ENCODE data around the gene ZNF613. TPM values are rescaled to one million over a fixed set of nuclear protein-coding genes. Genes with fewer than 3 reads are reported as not detected.

Gene ZNF613
- 8.5 and 10.5 TPM in 2 replicates for total RNA-seq

DNA sequence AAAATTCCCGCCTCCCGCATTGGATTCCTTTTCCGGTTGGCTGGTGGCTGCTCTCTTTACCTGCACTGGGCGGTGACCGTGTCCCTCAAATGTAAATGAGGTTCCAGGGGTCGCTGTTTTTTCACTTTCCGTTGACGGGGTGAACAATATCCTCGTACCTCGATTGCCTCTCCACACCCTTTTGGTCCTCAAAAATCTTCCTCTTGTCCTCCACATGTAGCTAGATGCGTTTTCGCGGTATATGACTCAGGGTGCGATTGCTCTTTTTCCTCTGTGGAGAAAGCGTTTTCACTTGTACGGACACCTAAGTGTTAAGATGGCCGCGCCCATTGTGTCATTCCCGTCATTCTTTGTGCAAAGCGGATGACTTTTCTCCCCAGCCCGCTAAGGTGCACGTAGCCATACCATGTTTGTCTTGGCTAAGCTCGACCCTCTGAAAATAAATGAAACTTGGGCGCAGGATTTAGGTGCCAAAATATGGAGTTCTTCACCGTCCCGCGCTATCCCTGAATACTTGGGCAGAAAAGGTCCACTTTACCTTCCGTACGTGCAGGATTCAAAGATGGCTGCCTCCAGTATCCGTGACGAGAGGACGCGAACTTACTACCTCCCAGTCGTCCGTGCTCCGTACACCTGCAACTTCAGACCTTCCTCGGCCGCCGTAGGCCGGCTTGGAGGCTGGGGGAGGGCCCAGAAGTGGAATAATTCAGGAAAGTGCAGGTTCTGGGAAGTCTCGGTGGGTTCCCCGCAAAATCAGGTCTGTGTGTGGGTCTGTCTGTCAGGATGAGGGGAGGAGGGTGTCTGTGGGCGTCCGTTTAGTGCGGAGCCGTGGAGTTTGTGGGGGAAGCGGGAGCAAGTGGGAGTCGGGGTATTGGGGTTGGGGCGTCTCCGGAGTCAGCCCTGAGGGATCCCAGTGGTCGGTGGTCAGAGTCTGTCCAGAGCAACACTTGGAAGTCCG lies at the start of gene ZNF613:
Gene ZNF613, plus strand, starts transcription at position 689 of the 958 bp plus-strand sequence. CDS start 8,749 bp downstream, outside the sequence.

DNA sequence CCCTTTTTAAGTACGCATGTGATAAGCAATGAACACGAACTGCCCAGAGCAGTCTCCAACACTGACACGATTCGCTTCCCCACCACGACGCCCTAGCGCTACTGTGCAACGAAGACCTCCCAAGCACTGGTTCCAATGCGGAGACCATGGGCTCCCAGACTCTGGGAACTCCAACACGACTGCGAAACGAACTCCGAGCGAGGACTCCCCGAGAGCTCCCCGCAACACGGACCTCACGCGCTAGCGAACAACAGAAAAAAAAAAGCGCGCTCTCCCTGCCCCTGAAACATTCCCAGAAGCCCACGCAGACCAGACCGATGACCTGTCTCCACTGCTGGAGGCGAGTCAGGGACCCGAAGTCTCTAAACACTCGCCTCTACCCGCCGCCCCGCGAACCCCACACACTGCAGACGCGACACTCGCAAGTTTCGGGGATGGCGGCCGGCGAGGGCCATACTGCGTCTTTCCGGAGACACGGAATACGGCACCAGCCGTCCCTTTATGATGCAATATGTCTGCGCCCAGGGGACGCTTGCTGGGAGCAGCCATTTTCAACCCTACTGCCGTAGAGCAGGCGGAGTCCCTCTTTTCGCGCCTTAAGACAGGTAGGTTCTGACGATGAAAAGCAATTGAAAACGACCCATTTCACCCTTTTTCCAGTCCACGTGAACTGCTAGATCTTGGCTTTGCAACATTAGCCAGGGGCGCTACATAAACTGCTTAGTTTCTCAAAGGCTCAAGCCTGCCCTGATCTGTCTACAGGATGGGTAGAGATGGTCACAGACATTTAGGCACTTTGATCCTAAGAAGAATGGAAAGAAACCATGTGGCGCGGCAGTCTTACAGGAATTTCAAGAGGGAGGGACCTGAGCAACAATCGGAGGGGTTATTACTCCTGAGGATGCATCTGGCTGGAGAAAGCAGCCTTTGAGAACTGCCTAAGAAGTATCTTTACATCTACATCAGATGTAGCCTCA lies 39.5 kb upstream of the ZNF613 start, which contains the start of gene ZNF577:
Gene ZNF577, minus strand, starts transcription at position 430 of the 977 bp plus-strand sequence. CDS start 7,569 bp downstream, outside the sequence.

DNA sequence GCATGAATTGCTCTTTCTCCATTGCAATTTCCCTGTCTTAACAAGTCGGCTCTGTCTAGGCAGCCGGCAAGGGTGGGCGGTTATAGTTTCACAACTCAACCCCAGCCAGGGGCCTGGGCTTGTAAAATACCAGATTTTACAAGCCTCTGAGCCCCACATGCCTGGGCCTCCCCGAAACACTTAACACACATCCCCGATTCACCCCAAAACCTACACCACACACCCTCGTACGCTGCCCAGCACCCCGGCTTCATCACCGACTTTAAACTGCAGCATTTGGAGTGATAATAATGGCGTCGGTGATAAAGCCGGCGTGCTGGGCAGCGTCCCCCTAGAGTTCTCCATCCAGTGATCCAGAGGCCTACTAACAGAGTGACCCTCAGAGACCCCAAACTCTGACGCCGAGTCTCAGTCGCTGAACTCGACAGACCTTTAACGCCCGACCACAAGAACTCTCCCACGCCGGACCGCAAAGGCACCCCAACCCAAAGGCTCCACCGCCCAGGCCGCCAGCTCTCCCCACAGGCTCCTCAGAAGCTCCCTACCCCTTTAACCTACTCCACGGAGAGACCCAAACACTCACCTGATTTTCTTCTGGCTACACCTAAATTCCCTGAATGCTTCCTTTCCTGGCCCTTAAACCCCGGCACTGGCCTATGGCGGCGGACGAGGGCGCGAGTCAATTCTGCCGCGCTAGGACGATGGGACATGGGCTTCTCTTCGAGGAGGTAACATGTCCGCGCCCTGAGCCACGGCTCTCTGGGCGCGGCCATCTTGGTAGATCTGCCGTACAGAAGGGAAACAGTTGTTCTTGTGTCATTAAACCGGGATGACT lies 22.7 kb upstream of the ZNF613 start, which contains the start of gene ZNF649:
Gene ZNF649, minus strand, starts transcription at position 687 of the 835 bp plus-strand sequence. CDS start 4,910 bp downstream, outside the sequence.

DNA sequence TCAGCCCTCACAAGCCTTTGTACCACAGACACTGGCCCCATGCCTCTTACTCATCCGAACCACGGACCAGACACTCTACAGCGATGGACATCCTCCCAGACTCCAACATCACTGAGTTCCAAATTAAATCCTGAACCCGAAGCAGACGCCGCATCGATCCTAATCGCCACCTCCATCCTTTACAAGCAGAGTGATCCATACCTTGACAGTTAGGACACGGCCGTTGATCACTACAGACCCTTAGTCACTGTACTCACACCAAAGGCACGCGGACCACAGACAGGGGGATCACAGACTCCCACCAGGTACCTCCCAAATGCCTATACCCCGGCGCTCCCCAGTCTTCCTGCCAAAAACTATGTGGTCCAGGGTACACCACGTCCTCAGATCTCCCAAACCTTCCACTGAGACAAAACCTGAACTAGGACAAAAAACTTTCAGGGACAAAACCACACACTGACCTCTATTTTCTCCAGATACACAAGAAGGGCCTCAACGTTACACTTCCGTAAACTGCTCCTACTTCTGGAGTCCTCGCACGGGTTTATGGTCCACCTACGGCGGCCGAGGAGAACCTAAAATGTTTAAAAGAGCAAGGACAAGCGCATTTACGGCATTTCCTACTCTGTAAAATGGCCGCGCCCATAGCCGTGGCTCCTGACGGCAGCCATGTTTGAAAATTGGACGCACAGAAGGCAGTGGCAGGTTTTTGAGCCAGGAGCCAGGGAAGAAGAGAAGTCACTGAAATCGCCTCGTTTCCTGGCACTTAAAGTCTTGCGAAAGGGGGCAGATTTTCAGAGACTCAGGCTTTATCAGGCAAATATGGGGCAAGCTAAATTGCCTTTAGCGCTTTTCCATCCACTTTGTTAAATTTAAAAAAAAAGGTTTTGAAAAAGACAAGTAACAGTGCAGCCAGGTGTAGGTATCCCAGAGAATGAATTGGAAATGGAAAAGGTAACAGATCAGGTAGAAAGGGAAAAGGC lies 59.3 kb downstream of the ZNF613 start, which contains the start of gene ZNF350:
Gene ZNF350, minus strand, starts transcription at position 532 of the 983 bp plus-strand sequence. CDS start 12,480 bp downstream, outside the sequence.

Other genes starting within 250 kb of the ZNF613 start
- gene SPACA6, start 234.1 kb upstream of the ZNF613 start, total RNA-seq, result 4.8 and 6.4 TPM in 2 replicates
- gene HAS1, start 203.5 kb upstream of the ZNF613 start, total RNA-seq, result under 0.01 TPM in 1 of 2 replicates, not detected in the other
- not detected in 2 replicates for gene FPR1, start 175.6 kb upstream of the ZNF613 start, total RNA-seq
- gene FPR2, start 166.3 kb upstream of the ZNF613 start, total RNA-seq, result not detected in 2 replicates
- under 0.01 and 0.09 TPM in 2 replicates for gene FPR3, start 132.3 kb upstream of the ZNF613 start, total RNA-seq
- 3.1 and 4.2 TPM in 2 replicates for gene ZNF577, start 39.5 kb upstream of the ZNF613 start, total RNA-seq
- 7.4 and 11.0 TPM in 2 replicates for gene ZNF649, start 22.5 kb upstream of the ZNF613 start, total RNA-seq
- gene ZNF350, start 59.4 kb downstream of the ZNF613 start, total RNA-seq, result 11.2 and 13.0 TPM in 2 replicates
- 11.5 and 18.3 TPM in 2 replicates for gene ZNF615, start 80.7 kb downstream of the ZNF613 start, total RNA-seq
- 7.6 and 15.0 TPM in 2 replicates for gene ZNF614, start 100.9 kb downstream of the ZNF613 start, total RNA-seq
- 5.4 and 8.5 TPM in 2 replicates for gene ZNF432, start 121.4 kb downstream of the ZNF613 start, total RNA-seq
- 9.3 and 14.6 TPM in 2 replicates for gene ZNF841, start 168.3 kb downstream of the ZNF613 start, total RNA-seq
- gene ZNF616, start 212.5 kb downstream of the ZNF613 start, total RNA-seq, result 7.2 and 10.7 TPM in 2 replicates
- gene ZNF836, start 244.1 kb downstream of the ZNF613 start, total RNA-seq, result 7.3 and 11.1 TPM in 2 replicates